Left kidney (tissue), 2 donors: ENCODE measurements around the gene NT5C1B. TPM values are rescaled to one million over a fixed set of nuclear protein-coding genes. Genes with fewer than 3 reads are reported as not detected.
A peak's percentile ranks its signal among the peaks of the same experiment; 100 is the strongest.

Experiments used
- DNase-seq: peaks from one replicate; pipeline ENCODE4 v3.0.0-alpha.2; 2013
- polyA plus RNA-seq: library from polyadenylated mRNA; unstranded; fragments of 120-200 nt; gene quantifications from one replicate; pipeline ENCODE4 v1.2.1, GENCODE V29; 2013; ENCODE audit not compliant: insufficient read length

Gene NT5C1B
- polyA plus RNA-seq, 1 donor = 1.5 TPM

- DNase-seq = no peak
Observed at GRCh38 chr2:18551169-18551568, 38.2 kb downstream of the NT5C1B start.

GRCh38 chr2:18550433-18550832 lies 38.9 kb downstream of the NT5C1B start:
- no peak for DNase-seq

- no peak for DNase-seq
Observed at GRCh38 chr2:18549083-18549482, 40.3 kb downstream of the NT5C1B start.

DNA sequence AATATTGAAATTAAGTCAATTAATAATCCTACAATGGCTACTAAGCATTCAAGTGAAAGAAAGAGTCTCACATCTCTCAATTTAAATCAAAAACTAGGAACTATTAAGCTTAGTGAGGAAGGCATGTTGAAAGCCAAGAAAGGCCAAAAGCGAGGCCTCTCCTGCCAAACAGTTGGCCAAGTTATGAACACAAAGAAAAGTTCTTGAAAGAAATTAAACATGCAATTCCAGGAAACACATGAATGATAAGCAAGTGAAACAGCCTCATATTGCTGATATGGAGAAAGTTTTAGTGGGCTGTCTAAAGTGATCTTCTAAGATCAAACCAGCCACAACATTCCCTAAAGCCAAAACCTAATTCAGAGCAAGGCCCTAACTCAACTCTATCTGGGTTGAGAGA lies 40.7 kb downstream of the NT5C1B start:
- DNase-seq = no peak

GRCh38 chr2:18546567-18546966 lies 42.8 kb downstream of the NT5C1B start:
- DNase-seq = no peak

GRCh38 chr2:18545384-18545783 lies 44.0 kb downstream of the NT5C1B start:
- DNase-seq = no peak

GRCh38 chr2:18544171-18544570 lies 45.2 kb downstream of the NT5C1B start:
- DNase-seq = no peak

DNA sequence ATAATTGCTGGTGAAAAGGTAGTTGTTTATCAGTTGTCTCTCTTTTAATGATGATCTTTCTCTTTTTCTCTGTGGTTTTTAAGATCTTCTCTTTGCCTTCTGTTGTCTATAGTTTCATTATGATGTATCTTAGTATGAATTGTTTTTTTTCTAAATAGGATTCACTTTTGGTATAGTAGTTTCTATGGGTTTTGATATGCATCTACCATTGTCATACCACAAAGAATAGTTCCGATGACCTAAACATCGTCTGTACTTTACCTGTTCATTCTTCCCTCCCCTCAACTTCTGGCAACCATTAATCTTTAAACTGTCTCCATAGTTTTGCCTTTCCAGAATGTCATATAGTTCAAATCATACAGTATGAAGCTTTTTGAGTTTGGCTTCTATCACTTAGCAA lies 48.5 kb downstream of the NT5C1B start:
- DNase-seq = no peak

DNA sequence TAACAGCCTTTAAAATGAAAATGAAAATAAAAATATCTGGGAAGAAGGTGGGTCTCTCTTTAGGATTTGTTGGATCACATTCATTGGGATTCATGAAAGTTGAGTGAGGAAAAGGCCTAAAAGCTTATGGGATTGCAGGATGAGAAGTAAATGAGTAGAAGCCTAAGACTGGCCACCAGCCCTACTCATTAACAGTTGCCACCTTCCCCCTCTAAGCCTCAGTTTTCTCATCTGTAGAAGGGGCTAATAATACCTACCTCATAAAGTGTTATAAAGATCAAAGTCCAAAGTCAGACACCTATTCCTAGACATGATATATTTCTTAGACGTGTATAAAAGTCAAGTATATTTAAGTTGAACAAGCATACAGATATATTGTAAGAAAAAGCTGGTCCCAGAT lies 52.7 kb downstream of the NT5C1B start:
- no peak for DNase-seq

- no peak for DNase-seq
Observed at GRCh38 chr2:18536100-18536499, 53.3 kb downstream of the NT5C1B start.

DNA sequence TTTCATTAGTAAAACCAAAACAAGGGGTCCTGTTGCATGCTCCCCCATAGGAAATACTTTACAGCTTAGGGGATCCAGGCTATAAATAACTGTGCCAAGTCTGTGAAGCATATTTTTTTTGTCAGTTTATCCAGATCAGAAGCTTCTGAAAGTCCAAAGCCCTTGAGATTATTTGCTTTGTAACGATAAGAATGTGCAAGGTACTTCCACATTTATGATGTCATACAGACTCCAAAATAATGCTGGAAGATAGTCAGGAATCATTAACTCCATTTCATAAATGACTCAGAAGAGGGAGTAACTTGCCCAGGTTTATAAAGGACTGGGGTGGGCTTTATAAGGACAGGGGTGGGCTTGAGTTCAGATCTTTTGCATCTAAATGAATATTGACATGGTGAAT lies 58.2 kb downstream of the NT5C1B start:
- no peak for DNase-seq

GRCh38 chr2:18527822-18528221 lies 61.5 kb downstream of the NT5C1B start:
- no peak for DNase-seq

DNA sequence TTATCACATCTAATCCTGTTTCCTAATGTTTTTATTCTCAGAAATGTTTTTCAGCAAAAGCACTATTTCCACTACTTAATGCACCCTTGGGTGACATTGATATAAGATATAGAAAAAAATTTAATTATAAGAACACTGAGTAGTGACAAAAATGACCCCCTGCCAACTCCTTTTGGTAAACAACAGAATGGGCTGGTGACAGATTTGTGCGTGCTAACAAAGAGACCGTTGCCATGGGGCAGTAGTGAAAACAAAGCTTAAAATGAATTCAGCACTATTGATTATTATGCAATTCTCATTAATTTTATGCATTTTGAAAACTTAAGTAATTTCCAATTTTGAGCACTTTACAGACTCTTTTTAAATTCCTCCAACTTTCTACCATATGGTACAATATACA lies 62.0 kb downstream of the NT5C1B start:
- no peak for DNase-seq

GRCh38 chr2:18526429-18526828 lies 62.9 kb downstream of the NT5C1B start:
- no peak for DNase-seq

DNA sequence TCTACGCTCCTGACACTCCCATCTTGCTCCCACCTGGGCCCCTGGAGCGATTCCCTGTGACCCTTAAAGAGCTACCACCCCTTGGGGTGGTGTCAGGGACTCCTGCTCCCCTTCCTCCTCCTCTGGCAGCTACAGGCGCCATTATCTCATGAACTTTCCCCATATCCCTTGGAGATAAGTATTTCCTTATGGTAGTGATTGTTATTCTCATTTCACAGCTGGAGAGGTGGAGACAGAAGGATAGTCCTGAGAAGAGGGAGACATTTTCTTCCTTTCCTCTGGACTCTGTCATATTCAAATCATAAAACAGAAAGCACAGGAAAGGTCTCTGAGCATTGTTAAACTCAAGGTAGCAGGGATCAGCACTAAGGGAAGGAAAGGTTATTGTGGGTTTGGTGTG lies 63.5 kb downstream of the NT5C1B start:
- DNase-seq = no peak

DNA sequence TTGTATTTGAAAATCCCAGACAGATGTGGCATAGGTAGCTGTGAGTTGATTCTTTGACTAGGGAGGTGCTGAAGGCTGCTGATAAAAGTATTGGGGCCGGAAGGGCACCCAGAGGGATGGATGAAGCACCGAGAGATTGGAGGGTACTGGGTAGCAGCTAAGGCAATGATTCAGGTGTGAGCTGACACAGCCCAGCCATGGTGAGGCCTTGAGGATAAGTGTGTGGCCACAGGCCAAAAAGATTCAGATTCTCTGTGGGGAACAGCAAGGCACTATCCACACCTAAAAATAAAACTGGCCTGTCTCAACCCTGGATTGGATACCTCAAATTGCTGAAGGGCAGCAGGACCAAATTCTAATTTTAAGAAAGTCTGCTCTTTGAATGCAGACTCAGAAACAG lies 64.1 kb downstream of the NT5C1B start:
- no peak for DNase-seq

DNA sequence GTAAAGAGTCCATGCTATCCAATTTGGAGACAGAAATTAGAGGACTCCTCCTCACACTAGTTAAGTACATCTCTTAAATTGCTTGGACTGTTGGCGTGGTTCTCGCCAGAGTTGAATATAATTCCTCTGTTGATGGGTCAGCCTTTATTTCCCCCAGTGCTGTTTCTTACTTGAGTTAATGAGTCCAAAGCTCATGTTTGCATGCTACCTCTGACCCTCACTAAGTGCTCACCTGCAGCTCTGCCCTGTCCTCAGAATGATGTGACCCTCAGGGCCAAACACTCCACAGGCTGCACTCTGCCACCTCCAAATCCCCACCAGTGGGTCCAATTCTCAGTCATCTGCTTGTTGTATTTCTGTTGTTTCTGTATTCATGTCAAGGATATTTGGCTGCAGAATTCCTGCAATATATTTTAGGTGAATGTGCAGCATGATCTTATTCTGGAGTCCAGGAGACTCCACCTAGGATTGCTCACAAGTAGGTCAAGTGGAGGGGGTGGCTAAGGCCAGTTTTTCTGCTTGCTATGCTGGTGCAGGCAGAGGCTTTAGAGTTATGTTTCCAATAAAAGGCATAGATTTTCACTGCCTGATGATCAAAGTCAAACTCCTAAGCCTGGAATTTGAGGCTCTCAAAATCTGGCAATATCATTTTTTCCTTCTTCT lies 66.8 kb downstream of the NT5C1B start:
- DNase-seq = no peak

DNA sequence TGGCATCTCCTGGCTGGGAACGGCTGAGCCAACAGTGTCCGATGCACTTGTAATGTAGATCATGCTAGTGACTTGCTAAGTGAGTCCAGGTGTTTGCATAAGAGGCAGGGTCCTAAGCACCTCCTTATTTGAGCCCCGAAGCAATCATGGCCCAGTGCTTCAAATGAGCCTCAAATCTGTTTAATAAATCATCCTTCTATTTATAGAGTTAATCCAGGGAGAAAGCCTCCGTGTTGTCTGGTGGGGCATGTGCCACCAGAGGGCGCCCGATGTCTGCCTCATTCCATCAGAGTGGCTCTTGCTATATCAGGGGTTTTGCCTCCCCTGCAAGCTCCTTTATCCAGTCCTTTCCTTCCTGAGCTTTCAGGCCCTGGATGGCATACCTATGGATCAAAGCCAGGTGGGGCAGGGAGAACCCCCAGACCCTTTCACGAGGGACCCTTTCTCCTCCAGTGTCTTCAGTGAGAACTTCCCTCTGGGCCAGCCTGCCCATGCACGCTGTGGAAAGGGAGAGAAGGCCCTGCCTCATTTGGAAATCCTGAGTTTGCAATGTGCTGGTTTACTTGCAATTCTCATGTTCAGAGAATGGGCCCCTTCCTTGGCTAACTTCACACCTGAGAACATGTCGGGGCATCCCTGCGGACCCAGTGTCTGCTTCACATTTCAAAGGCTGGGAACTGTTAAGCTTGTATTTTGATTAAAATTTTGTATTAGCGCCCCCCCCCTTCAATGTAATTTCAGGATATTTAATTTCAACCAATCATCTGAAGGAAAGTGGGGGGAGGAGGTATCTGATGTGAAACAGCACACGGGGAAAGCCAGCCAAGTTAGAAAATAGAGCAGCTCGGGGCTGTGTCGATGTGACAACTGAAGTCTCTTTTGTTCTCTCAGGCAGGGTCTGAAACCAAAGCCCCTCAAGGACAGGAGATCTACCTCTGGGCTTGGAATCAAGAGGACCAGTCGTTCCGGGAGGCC lies 68.6 kb downstream of the NT5C1B start:
- peak; percentile 86 for DNase-seq

- no peak for DNase-seq
Observed at GRCh38 chr2:18519914-18520450, 69.4 kb downstream of the NT5C1B start.

DNA sequence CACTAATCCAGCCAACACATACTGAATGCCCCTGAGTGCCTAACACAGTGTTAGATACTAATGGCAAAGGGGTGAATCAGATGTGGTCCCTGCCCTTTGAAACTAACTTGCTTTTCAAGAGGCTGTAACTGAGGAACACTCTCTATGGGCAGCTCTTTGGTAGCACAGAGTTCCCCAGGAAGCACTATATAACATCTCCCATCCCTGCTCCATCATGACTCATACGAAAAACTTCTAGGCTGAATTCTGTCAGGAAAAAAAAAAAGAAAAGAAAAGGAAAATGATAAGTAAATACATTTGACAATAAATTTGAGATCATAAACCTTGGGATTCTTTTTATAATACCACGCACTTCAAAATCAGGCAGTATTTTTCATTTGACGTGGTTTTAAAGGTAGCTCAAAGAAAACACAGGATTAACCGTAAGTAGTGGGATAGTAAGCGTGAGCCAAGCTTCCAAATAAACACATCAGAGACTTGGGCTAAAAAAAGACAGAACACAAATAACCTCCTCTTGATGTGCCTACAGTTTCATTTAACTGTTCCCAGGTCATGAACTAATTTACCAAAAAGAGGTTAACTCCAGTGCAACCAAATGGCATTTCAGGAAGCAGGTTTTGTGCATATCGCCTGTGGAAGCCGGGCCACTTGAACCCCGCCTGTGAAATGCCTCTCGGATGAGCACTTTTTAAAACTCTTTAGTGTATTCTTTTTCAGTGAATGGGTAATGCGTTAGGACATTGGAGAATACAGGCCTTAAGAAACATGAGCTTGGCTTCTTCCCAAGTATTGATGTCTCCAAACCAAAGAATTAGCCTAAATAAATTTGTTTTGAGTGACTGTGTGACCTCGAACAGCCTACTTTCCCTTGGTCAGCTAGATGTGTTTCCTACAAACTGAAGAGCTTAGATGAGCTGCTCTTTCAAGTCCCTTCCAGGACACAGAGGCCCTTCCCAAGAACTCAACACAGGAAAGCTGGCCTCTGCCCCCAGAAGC lies 71.0 kb downstream of the NT5C1B start:
- DNase-seq = no peak

DNA sequence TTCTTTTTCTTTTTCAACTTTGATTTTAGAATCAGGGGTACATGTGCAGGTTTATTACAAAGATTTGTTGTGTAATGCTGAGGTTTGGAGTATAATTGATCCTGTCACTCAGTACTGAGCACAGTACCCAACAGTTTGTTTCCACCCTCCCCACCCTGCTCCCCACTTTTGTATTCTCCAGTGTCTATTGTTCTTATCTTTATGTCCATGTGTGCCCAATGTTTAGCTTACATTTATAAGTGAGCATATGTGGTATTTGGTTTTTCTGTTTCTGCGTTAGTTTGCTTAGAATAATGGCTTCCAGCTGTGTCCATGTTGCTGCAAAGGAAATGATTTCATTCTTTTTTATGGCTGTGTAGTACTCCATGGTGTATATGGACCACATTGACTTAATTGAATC lies 72.0 kb downstream of the NT5C1B start:
- no peak for DNase-seq

DNA sequence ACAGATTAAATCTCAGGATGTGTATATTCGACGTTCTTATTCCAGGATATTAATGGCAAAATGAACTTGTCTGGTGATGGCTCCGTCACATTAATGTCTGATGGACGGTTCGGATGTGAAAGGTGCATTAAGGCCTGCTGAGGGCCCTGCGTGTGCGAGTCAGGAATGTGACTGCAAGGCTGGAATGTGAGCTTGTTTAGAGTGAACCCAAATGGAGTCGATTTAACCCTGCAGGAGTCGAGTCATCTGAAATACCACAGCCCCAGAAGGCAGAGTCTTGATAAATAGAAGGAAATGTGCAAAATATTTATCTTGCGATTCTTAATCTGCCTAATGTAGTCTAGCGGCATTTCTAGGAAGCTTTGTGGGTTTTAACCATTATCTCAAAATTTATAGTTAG lies 73.3 kb downstream of the NT5C1B start:
- no peak for DNase-seq
